ENCODE data around the gene TTLL5.

DNA sequence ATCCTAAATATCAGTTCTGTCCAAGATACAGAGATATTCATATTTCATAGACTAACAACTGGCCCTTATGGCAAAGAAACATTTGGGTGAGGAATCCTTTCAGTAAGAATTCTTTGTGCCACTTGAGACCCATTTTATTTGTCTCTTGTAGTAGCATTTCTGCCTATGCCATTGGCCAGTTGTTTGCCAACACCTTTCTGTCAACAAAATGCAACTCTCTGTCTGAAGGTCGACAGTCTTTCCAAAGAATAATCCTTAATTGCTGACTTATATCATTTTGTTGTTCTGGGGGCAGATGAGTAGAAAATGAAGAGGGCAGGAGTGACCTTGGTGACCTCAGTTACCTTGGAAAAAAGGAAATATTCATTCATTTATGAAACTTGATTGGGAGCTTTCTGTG, 335.4 kb downstream of the TTLL5 start:
- TF ChIP-seq, protein P1, sequence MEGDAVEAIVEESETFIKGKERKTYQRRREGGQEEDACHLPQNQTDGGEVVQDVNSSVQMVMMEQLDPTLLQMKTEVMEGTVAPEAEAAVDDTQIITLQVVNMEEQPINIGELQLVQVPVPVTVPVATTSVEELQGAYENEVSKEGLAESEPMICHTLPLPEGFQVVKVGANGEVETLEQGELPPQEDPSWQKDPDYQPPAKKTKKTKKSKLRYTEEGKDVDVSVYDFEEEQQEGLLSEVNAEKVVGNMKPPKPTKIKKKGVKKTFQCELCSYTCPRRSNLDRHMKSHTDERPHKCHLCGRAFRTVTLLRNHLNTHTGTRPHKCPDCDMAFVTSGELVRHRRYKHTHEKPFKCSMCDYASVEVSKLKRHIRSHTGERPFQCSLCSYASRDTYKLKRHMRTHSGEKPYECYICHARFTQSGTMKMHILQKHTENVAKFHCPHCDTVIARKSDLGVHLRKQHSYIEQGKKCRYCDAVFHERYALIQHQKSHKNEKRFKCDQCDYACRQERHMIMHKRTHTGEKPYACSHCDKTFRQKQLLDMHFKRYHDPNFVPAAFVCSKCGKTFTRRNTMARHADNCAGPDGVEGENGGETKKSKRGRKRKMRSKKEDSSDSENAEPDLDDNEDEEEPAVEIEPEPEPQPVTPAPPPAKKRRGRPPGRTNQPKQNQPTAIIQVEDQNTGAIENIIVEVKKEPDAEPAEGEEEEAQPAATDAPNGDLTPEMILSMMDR (conservative IDR thresholded peaks at IDR 0.05; ENCODE audit: low read depth, low read length), result no peak
- TF ChIP-seq BHLHE40 (IDR thresholded peaks at IDR 0.05; ENCODE audit: low read depth, low read length) (no peak), FOS (IDR thresholded peaks at IDR 0.05; ENCODE audit: low read depth, low read length) (no peak), MAZ (IDR thresholded peaks at IDR 0.05; ENCODE audit: borderline replicate concordance, low read depth, low read length) (no peak), POLR2A (IDR thresholded peaks at IDR 0.05; ENCODE audit: low read depth, low read length) (no peak)
